ENCODE results near the gene MEIS3. TPM values are rescaled to one million over a fixed set of nuclear protein-coding genes. Genes with fewer than 3 reads are reported as not detected.
A peak's percentile ranks its signal among the peaks of the same experiment; 100 is the strongest.

The MEIS3 gene
- total and polyA plus RNA-seq, 9 of the 15 experiments (the other 6 are each of a cell fraction or from before 2014, with no cell fraction given): 0.06 to 0.80 (median 0.25) TPM; not detected in 1

DNA sequence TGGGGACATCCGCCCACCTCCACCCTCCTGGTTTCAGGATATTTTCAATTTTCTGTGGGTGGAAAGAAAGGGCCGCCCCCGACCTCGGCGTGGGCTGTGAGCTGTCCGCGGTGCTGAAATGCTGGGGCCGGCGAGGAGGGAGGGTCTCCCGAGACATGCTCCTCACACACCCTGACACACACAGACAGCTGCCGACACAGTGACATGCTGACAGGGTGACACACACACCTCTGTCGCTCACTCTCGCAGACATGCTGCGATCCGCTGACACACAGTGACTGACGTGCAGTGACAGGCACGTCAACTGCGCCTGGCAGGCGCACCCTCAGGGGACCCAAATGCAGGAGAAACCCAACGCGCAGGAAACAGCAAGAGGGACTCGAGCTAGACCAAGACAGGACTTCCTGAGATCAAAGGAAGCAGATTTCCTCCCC is 25.1 kb upstream of the MEIS3 start (continued):
- TF ChIP-seq, protein P1, sequence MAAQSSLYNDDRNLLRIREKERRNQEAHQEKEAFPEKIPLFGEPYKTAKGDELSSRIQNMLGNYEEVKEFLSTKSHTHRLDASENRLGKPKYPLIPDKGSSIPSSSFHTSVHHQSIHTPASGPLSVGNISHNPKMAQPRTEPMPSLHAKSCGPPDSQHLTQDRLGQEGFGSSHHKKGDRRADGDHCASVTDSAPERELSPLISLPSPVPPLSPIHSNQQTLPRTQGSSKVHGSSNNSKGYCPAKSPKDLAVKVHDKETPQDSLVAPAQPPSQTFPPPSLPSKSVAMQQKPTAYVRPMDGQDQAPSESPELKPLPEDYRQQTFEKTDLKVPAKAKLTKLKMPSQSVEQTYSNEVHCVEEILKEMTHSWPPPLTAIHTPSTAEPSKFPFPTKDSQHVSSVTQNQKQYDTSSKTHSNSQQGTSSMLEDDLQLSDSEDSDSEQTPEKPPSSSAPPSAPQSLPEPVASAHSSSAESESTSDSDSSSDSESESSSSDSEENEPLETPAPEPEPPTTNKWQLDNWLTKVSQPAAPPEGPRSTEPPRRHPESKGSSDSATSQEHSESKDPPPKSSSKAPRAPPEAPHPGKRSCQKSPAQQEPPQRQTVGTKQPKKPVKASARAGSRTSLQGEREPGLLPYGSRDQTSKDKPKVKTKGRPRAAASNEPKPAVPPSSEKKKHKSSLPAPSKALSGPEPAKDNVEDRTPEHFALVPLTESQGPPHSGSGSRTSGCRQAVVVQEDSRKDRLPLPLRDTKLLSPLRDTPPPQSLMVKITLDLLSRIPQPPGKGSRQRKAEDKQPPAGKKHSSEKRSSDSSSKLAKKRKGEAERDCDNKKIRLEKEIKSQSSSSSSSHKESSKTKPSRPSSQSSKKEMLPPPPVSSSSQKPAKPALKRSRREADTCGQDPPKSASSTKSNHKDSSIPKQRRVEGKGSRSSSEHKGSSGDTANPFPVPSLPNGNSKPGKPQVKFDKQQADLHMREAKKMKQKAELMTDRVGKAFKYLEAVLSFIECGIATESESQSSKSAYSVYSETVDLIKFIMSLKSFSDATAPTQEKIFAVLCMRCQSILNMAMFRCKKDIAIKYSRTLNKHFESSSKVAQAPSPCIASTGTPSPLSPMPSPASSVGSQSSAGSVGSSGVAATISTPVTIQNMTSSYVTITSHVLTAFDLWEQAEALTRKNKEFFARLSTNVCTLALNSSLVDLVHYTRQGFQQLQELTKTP (IDR thresholded peaks at IDR 0.05; ENCODE audit: low read depth in 1 of 2, partially characterized antibody in 2 of 2): peak in 1 of 2 experiments; percentile 88
- TF ChIP-seq NR2C1 (IDR thresholded peaks at IDR 0.05) (no peak), NR2C1 (tag; IDR thresholded peaks at IDR 0.05) (no peak), NRF1 (conservative IDR thresholded peaks at IDR 0.05 in 1 of 2, IDR thresholded peaks at IDR 0.05 in 1 of 2) (no peak), GATA2 (CRISPR knock-in tag; IDR thresholded peaks at IDR 0.05) (no peak), NFIX (CRISPR knock-in tag; IDR thresholded peaks at IDR 0.05; ENCODE audit: low read depth) (no peak), MAFF (IDR thresholded peaks at IDR 0.05; ENCODE audit: low read length) (no peak), MEF2D (tag; conservative IDR thresholded peaks at IDR 0.05; ENCODE audit: low read depth) (no peak), POLR2H (tag; IDR thresholded peaks at IDR 0.05; ENCODE audit: low read depth) (no peak), PTBP1 (IDR thresholded peaks at IDR 0.05; ENCODE audit: low read depth, low read length) (no peak), ZFP30 (CRISPR knock-in tag; IDR thresholded peaks at IDR 0.05; ENCODE audit: borderline replicate concordance) (no peak), KAT8 (IDR thresholded peaks at IDR 0.05; ENCODE audit: low read depth) (no peak), TAF1 (IDR thresholded peaks at IDR 0.05; ENCODE audit: control insufficient read depth, extremely low read depth, insufficient read depth, low read length, severe bottlenecking) (no peak), SPI1 (IDR thresholded peaks at IDR 0.05; ENCODE audit: borderline replicate concordance, low read depth, low read length) (no peak), SRSF1 (IDR thresholded peaks at IDR 0.05; ENCODE audit: low read depth, low read length) (no peak)
- TF ChIP-seq, protein P2, sequence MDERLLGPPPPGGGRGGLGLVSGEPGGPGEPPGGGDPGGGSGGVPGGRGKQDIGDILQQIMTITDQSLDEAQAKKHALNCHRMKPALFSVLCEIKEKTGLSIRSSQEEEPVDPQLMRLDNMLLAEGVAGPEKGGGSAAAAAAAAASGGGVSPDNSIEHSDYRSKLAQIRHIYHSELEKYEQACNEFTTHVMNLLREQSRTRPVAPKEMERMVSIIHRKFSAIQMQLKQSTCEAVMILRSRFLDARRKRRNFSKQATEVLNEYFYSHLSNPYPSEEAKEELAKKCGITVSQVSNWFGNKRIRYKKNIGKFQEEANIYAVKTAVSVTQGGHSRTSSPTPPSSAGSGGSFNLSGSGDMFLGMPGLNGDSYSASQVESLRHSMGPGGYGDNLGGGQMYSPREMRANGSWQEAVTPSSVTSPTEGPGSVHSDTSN (CRISPR knock-in tag; IDR thresholded peaks at IDR 0.05; ENCODE audit: low read depth): 0 out of 2 replicates have a peak, but pooled peaks have one; percentile 4
- TF ChIP-seq, protein P2 (tag; conservative IDR thresholded peaks at IDR 0.05; ENCODE audit: low read depth): no peak
- TF ChIP-seq, protein P3, sequence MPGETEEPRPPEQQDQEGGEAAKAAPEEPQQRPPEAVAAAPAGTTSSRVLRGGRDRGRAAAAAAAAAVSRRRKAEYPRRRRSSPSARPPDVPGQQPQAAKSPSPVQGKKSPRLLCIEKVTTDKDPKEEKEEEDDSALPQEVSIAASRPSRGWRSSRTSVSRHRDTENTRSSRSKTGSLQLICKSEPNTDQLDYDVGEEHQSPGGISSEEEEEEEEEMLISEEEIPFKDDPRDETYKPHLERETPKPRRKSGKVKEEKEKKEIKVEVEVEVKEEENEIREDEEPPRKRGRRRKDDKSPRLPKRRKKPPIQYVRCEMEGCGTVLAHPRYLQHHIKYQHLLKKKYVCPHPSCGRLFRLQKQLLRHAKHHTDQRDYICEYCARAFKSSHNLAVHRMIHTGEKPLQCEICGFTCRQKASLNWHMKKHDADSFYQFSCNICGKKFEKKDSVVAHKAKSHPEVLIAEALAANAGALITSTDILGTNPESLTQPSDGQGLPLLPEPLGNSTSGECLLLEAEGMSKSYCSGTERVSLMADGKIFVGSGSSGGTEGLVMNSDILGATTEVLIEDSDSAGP (CRISPR knock-in tag; IDR thresholded peaks at IDR 0.05): no peak
- TF ChIP-seq, protein P4, sequence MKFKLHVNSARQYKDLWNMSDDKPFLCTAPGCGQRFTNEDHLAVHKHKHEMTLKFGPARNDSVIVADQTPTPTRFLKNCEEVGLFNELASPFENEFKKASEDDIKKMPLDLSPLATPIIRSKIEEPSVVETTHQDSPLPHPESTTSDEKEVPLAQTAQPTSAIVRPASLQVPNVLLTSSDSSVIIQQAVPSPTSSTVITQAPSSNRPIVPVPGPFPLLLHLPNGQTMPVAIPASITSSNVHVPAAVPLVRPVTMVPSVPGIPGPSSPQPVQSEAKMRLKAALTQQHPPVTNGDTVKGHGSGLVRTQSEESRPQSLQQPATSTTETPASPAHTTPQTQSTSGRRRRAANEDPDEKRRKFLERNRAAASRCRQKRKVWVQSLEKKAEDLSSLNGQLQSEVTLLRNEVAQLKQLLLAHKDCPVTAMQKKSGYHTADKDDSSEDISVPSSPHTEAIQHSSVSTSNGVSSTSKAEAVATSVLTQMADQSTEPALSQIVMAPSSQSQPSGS (CRISPR knock-in tag; IDR thresholded peaks at IDR 0.05): no peak
